ENCODE measurements around the gene KCNK13. TPM values are rescaled to one million over a fixed set of nuclear protein-coding genes. Genes with fewer than 3 reads are reported as not detected.

Gene KCNK13
- total RNA-seq, 4 donors from 2014 or later, result 0.10 to 0.81 (median 0.19) TPM; not detected in 1

GRCh38 chr14:90118027-90118426, 56.2 kb downstream of the KCNK13 start:
- 61 to 66% methylated on average over 2 to 3 of the region's 3 CpGs for WGBS, 2 donors (ENCODE audit: low coverage in 1 of 2)
- ATAC-seq, result no peak
- Histone ChIP-seq H3K27me3 (peaks cover 21% of the 10 kb centered on the region), H3K27ac (no peak overlapping the region), H3K9me3 (no peaks in the 10 kb centered on the region), H3K4me1 (no peaks in the 10 kb centered on the region), H3K4me3 (no peak overlapping the region), H3K36me3 (no peaks in the 10 kb centered on the region)
- TF ChIP-seq EP300 (IDR thresholded peaks at IDR 0.05), result no peak
- TF ChIP-seq, protein P1, sequence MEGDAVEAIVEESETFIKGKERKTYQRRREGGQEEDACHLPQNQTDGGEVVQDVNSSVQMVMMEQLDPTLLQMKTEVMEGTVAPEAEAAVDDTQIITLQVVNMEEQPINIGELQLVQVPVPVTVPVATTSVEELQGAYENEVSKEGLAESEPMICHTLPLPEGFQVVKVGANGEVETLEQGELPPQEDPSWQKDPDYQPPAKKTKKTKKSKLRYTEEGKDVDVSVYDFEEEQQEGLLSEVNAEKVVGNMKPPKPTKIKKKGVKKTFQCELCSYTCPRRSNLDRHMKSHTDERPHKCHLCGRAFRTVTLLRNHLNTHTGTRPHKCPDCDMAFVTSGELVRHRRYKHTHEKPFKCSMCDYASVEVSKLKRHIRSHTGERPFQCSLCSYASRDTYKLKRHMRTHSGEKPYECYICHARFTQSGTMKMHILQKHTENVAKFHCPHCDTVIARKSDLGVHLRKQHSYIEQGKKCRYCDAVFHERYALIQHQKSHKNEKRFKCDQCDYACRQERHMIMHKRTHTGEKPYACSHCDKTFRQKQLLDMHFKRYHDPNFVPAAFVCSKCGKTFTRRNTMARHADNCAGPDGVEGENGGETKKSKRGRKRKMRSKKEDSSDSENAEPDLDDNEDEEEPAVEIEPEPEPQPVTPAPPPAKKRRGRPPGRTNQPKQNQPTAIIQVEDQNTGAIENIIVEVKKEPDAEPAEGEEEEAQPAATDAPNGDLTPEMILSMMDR (IDR thresholded peaks at IDR 0.05), result no peak
- no peak for TF ChIP-seq POLR2A (IDR thresholded peaks at IDR 0.05)
- TF ChIP-seq POLR2AphosphoS5 (IDR thresholded peaks at IDR 0.05), result no peak

GRCh38 chr14:90126260-90126659, 64.5 kb downstream of the KCNK13 start:
- no peaks in the 10 kb centered on the region for H3K9me3 ChIP-seq
- H3K4me3 ChIP-seq, result no peak overlapping the region
- TF ChIP-seq POLR2AphosphoS5 (IDR thresholded peaks at IDR 0.05) (no peak), POLR2A (IDR thresholded peaks at IDR 0.05) (no peak), EP300 (IDR thresholded peaks at IDR 0.05) (no peak)
- TF ChIP-seq, protein P1 (IDR thresholded peaks at IDR 0.05), result no peak
- no peaks in the 10 kb centered on the region for H3K36me3 ChIP-seq
- no peaks in the 10 kb centered on the region for H3K4me1 ChIP-seq
- ATAC-seq, result no peak
- H3K27me3 ChIP-seq, result peaks cover 12% of the 10 kb centered on the region
- H3K27ac ChIP-seq, result no peak overlapping the region
- WGBS, 2 donors (ENCODE audit: low coverage in 1 of 2), result 88 to 89% methylated on average over 13 to 15 of the region's 15 CpGs

- H3K4me1 ChIP-seq, result no peaks in the 10 kb centered on the region
- H3K9me3 ChIP-seq, result no peaks in the 10 kb centered on the region
- no peak overlapping the region for H3K4me3 ChIP-seq
- peaks cover 25% of the 10 kb centered on the region for H3K27me3 ChIP-seq
- no peaks in the 10 kb centered on the region for H3K36me3 ChIP-seq
- no peak overlapping the region for H3K27ac ChIP-seq
- TF ChIP-seq POLR2AphosphoS5 (IDR thresholded peaks at IDR 0.05) (no peak), EP300 (IDR thresholded peaks at IDR 0.05) (no peak), POLR2A (IDR thresholded peaks at IDR 0.05) (no peak)
- TF ChIP-seq, protein P1 (IDR thresholded peaks at IDR 0.05), result no peak
- ATAC-seq, result no peak
- 48 to 55% methylated on average over 7 to 9 of the region's 10 CpGs for WGBS, 2 donors (ENCODE audit: low coverage in 1 of 2)
These were observed 71.2 kb downstream of the KCNK13 start for GRCh38 chr14:90132821-90133570.

DNA sequence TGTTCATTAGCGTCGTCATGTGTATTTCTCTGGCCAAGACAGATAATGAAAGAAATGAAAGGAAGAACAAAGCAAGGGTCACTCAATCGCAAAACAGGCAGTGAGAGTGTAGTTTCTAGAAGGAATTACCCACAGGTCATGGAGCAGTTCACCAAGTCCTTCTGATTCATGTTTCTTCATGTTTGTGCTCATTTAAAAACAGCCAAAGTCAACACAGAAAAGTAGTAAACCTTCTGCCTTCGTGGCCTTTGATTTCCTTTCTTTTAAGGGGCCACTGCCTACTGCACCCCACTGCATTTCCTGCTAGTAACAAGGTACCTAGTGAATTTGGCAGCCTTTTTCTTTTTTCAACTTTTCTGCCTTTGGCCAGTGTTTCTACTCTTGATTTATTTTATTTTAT, 75.1 kb downstream of the KCNK13 start:
- H3K4me1 ChIP-seq, result no peaks in the 10 kb centered on the region
- no peak overlapping the region for H3K27ac ChIP-seq
- no peaks in the 10 kb centered on the region for H3K9me3 ChIP-seq
- peaks cover 32% of the 10 kb centered on the region for H3K27me3 ChIP-seq
- no peak for ATAC-seq
- no peak overlapping the region for H3K4me3 ChIP-seq
- H3K36me3 ChIP-seq, result no peaks in the 10 kb centered on the region
- TF ChIP-seq POLR2A (IDR thresholded peaks at IDR 0.05) (no peak), EP300 (IDR thresholded peaks at IDR 0.05) (no peak), POLR2AphosphoS5 (IDR thresholded peaks at IDR 0.05) (no peak)
- TF ChIP-seq, protein P1 (IDR thresholded peaks at IDR 0.05), result no peak
- WGBS, 2 donors (ENCODE audit: low coverage in 1 of 2), result 62 to 93% methylated on average over 4 of the region's 4 CpGs

- H3K9me3 ChIP-seq, result no peaks in the 10 kb centered on the region
- H3K4me3 ChIP-seq, result no peak overlapping the region
- ATAC-seq, result no peak
- H3K4me1 ChIP-seq, result no peaks in the 10 kb centered on the region
- H3K27me3 ChIP-seq, result peaks cover 27% of the 10 kb centered on the region
- TF ChIP-seq EP300 (IDR thresholded peaks at IDR 0.05) (no peak), POLR2A (IDR thresholded peaks at IDR 0.05) (no peak), POLR2AphosphoS5 (IDR thresholded peaks at IDR 0.05) (no peak)
- TF ChIP-seq, protein P1 (IDR thresholded peaks at IDR 0.05), result no peak
- no peak overlapping the region for H3K27ac ChIP-seq
- 36 to 71% methylated on average over 4 of the region's 4 CpGs for WGBS, 2 donors (ENCODE audit: low coverage in 1 of 2)
- no peaks in the 10 kb centered on the region for H3K36me3 ChIP-seq
These were observed 76.0 kb downstream of the KCNK13 start for GRCh38 chr14:90137807-90138206.

All from gastroesophageal sphincter (tissue), 4 donors.